ENCODE results near the gene RPL28.
"Not testable (repeated sequence)": the region's sequence is repeated elsewhere in the genome, so short reads cannot be mapped to it uniquely, and the experiment has no call there.

The RPL28 gene

GRCh38 chr19:55406826-55407549, 21.3 kb downstream of the RPL28 start:
- peak overlapping the region; percentile 96 for H3K27ac ChIP-seq
- TF ChIP-seq, protein P1, sequence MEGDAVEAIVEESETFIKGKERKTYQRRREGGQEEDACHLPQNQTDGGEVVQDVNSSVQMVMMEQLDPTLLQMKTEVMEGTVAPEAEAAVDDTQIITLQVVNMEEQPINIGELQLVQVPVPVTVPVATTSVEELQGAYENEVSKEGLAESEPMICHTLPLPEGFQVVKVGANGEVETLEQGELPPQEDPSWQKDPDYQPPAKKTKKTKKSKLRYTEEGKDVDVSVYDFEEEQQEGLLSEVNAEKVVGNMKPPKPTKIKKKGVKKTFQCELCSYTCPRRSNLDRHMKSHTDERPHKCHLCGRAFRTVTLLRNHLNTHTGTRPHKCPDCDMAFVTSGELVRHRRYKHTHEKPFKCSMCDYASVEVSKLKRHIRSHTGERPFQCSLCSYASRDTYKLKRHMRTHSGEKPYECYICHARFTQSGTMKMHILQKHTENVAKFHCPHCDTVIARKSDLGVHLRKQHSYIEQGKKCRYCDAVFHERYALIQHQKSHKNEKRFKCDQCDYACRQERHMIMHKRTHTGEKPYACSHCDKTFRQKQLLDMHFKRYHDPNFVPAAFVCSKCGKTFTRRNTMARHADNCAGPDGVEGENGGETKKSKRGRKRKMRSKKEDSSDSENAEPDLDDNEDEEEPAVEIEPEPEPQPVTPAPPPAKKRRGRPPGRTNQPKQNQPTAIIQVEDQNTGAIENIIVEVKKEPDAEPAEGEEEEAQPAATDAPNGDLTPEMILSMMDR (conservative IDR thresholded peaks at IDR 0.05): no peak

DNA sequence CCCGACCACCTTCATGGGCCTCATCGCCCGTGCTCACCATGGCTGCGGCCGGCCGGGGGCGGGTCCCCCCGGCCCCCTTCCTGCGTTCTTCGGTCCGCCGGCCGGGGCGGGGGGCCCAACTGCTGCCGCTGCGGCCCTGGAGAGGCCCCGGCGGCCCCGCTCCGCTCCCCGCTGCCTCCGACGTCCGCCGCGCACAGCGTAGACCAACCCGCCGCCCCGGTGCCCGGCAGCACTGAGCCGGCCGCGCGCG, 21.7 kb downstream of the RPL28 start, which contains the start of gene UBE2S:
TSS of gene UBE2S (minus strand) at position 239 of the 250 bp plus-strand sequence. CDS start at position 40, 199 bp downstream.
- H3K27ac ChIP-seq: peak within 1 kb of the TSS; percentile 96

- TF ChIP-seq, protein P1 (conservative IDR thresholded peaks at IDR 0.05): no peak
These were observed 22.2 kb downstream of the RPL28 start for GRCh38 chr19:55407800-55408532.

GRCh38 chr19:55408533-55408872, 22.8 kb downstream of the RPL28 start:
- TF ChIP-seq, protein P1 (conservative IDR thresholded peaks at IDR 0.05): no peak
- peak overlapping the region; percentile 96 for H3K27ac ChIP-seq

More at GRCh38 chr19:55407800-55408532, 22.2 kb downstream of the RPL28 start:
- H3K27ac ChIP-seq: peak overlapping the region; percentile 96

DNA sequence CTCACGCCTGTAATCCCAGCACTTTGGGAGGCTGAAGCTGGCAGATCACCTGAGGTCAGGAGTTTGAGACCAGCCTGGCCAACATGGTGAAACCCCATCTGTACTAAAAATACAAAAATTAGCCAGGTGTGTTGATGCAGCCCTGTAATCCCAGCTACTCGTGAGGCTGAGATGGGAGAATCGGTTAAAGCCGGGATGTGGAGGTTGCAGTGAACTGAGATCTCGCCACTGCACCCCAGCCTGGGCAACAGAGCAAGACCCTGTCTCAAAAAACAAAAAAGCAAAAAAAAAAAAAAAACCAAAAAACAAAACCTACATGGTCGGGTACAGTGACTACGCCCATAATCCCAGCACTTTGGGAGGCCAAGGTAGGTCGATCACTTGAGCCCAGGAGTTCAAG, 23.4 kb downstream of the RPL28 start:
- not testable (repeated sequence) for H3K27ac ChIP-seq

- H3K27ac ChIP-seq: no peak overlapping the region
- TF ChIP-seq, protein P1 (conservative IDR thresholded peaks at IDR 0.05): no peak
These were observed 24.4 kb downstream of the RPL28 start for GRCh38 chr19:55410168-55410567.

DNA sequence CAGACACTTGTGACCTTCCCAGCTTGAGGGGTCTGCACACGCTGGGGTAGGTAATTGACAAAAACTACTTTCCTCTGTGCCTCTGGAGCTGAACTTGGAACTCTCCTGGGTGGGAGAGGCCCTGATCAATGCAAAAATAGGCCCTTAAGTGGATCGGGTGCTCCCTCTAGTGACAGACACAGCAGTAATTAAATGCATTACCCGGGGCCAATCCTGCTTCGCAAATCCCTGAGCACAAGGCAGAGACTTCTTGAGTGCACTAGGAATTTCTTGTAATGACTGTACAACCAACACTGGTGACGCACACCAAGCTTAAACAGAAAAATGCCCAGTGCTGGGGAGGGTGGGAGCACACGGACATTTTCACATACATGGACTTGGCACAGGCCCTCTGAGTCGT, 32.5 kb downstream of the RPL28 start:
- TF ChIP-seq, protein P1 (conservative IDR thresholded peaks at IDR 0.05): peak; percentile 89
- H3K27ac ChIP-seq: no peak overlapping the region

GRCh38 chr19:55419103-55419502, 33.4 kb downstream of the RPL28 start:
- TF ChIP-seq, protein P1 (conservative IDR thresholded peaks at IDR 0.05): no peak
- no peak overlapping the region for H3K27ac ChIP-seq

All from VCaP (cell line).